ENCODE results near the gene TGM6. TPM values are rescaled to one million over a fixed set of nuclear protein-coding genes. Genes with fewer than 3 reads are reported as not detected.
A peak's percentile ranks its signal among the peaks of the same experiment; 100 is the strongest.

Gene TGM6
- total RNA-seq, 8 experiments from 2014 or later = 0.24 to 0.27 TPM; not detected in 6

- in situ Hi-C loops (cut with MboI; ENCODE audit: low pct_unique_long_range_greater_than_20kb in 2 of 9, low sequenced_read_pairs in 9 of 9, unreplicated experiment in 9 of 9) = loop anchor here in 6 of 9 experiments (25.0 kb wide), 4 partner anchors 240 to 690 kb away; no protein-coding TSS in a partner anchor
- 27 to 100% (median 54%) methylated on average over 1 to 8 of the region's 8 CpGs for WGBS, 10 experiments
These were observed 71.4 kb downstream of the TGM6 start for GRCh38 chr20:2451939-2452732.

GRCh38 chr20:2453792-2454191, 73.1 kb downstream of the TGM6 start:
- no peak for ATAC-seq (replicated peaks in 6 of 8)
- H3K27ac ChIP-seq = no peak overlapping the region

More at GRCh38 chr20:2451939-2452732, 71.4 kb downstream of the TGM6 start:
- Histone ChIP-seq H3K4me1 (replicated peaks in 1 of 2) (no peaks in the 10 kb centered on the region), H3K4me3 (no peak overlapping the region), H3K27ac (no peak overlapping the region)
- peak; percentile 43 to 83 (median 64) for ATAC-seq (replicated peaks in 6 of 8)

GRCh38 chr20:2455771-2456497, 75.2 kb downstream of the TGM6 start:
- no peak for ATAC-seq (replicated peaks in 6 of 8)
- WGBS, 10 experiments = 0 to 100% (median 75%) methylated on average over 1 to 2 of the region's 2 CpGs; no CpG with 5 or more reads in 1 of the 10 experiments
- Histone ChIP-seq H3K27ac (no peak overlapping the region), H3K4me3 (no peak overlapping the region), H3K4me1 (replicated peaks in 1 of 2) (no peaks in the 10 kb centered on the region)
- in situ Hi-C loops (cut with MboI; ENCODE audit: low pct_unique_long_range_greater_than_20kb in 2 of 9, low sequenced_read_pairs in 9 of 9, unreplicated experiment in 9 of 9) = loop anchor here in 6 of 9 experiments (25.0 kb wide), 4 partner anchors 244 to 694 kb away; no protein-coding TSS in a partner anchor

More at GRCh38 chr20:2453792-2454191, 73.1 kb downstream of the TGM6 start:
- no peak overlapping the region for H3K4me3 ChIP-seq
- in situ Hi-C loops (cut with MboI; ENCODE audit: low pct_unique_long_range_greater_than_20kb in 2 of 9, low sequenced_read_pairs in 9 of 9, unreplicated experiment in 9 of 9) = loop anchor here in 6 of 9 experiments (25.0 kb wide), 4 partner anchors 241 to 691 kb away; no protein-coding TSS in a partner anchor
- WGBS, 10 experiments = 59 to 83% (median 72%) methylated on average over 1 to 3 of the region's 3 CpGs; no CpG with 5 or more reads in 2 of the 10 experiments
- no peaks in the 10 kb centered on the region for H3K4me1 ChIP-seq (replicated peaks in 1 of 2)

GRCh38 chr20:2458919-2459499, 78.3 kb downstream of the TGM6 start:
- Histone ChIP-seq H3K4me3 (no peak overlapping the region), H3K4me1 (replicated peaks in 1 of 2) (no peaks in the 10 kb centered on the region), H3K27ac (no peak overlapping the region)
- in situ Hi-C loops (cut with MboI; ENCODE audit: low pct_unique_long_range_greater_than_20kb in 2 of 9, low sequenced_read_pairs in 9 of 9, unreplicated experiment in 9 of 9) = loop anchor here in 6 of 9 experiments (25.0 kb wide), 4 partner anchors 247 to 697 kb away; no protein-coding TSS in a partner anchor
- no peak for ATAC-seq (replicated peaks in 6 of 8)
- WGBS, 10 experiments = 75 to 100% (median 96%) methylated on average over 1 to 3 of the region's 3 CpGs; no CpG with 5 or more reads in 3 of the 10 experiments

GRCh38 chr20:2459981-2460751, 79.5 kb downstream of the TGM6 start:
- ATAC-seq (replicated peaks in 6 of 8) = no peak
- in situ Hi-C loops (cut with MboI; ENCODE audit: low pct_unique_long_range_greater_than_20kb in 2 of 9, low sequenced_read_pairs in 9 of 9, unreplicated experiment in 9 of 9) = loop anchor here in 6 of 9 experiments (25.0 kb wide), 4 partner anchors 248 to 698 kb away; no protein-coding TSS in a partner anchor
- Histone ChIP-seq H3K4me3 (no peak overlapping the region), H3K4me1 (replicated peaks in 1 of 2) (no peaks in the 10 kb centered on the region), H3K27ac (no peak overlapping the region)
- WGBS, 10 experiments = 29 to 100% (median 85%) methylated on average over 1 of the region's 1 CpG; no CpG with 5 or more reads in 2 of the 10 experiments

- in situ Hi-C loops (cut with MboI; ENCODE audit: low pct_unique_long_range_greater_than_20kb in 2 of 9, low sequenced_read_pairs in 9 of 9, unreplicated experiment in 9 of 9) = loop anchor here in 6 of 9 experiments (25.0 kb wide), 4 partner anchors 249 to 699 kb away; no protein-coding TSS in a partner anchor
- no peak for ATAC-seq (replicated peaks in 6 of 8)
- Histone ChIP-seq H3K27ac (no peak overlapping the region), H3K4me1 (replicated peaks in 1 of 2) (no peaks in the 10 kb centered on the region), H3K4me3 (no peak overlapping the region)
- 85 to 100% (median 94%) methylated on average over 2 to 4 of the region's 4 CpGs for WGBS, 10 experiments
These were observed 80.2 kb downstream of the TGM6 start for GRCh38 chr20:2460752-2461424.

- 80 to 100% (median 90%) methylated on average over 1 to 3 of the region's 3 CpGs; no CpG with 5 or more reads in 6 of the 10 experiments for WGBS, 10 experiments
- Histone ChIP-seq H3K4me1 (replicated peaks in 1 of 2) (no peaks in the 10 kb centered on the region), H3K4me3 (no peak overlapping the region), H3K27ac (no peak overlapping the region)
- ATAC-seq (replicated peaks in 6 of 8) = no peak
- in situ Hi-C loops (cut with MboI; ENCODE audit: low pct_unique_long_range_greater_than_20kb in 2 of 9, low sequenced_read_pairs in 9 of 9, unreplicated experiment in 9 of 9) = loop anchor here in 6 of 9 experiments (25.0 kb wide), 4 partner anchors 250 to 700 kb away; no protein-coding TSS in a partner anchor
These were observed 81.8 kb downstream of the TGM6 start for GRCh38 chr20:2462484-2462883.

GRCh38 chr20:2463616-2464365, 83.1 kb downstream of the TGM6 start:
- Histone ChIP-seq H3K4me3 (no peak overlapping the region), H3K4me1 (replicated peaks in 1 of 2) (peaks cover 4 to 6% of the 10 kb centered on the region in 2 donors), H3K27ac (no peak overlapping the region)
- WGBS, 10 experiments = 92 to 100% (median 98%) methylated on average over 1 to 7 of the region's 9 CpGs; no CpG with 5 or more reads in 2 of the 10 experiments
- ATAC-seq (replicated peaks in 6 of 8) = no peak
- in situ Hi-C loops (cut with MboI; ENCODE audit: low pct_unique_long_range_greater_than_20kb in 2 of 9, low sequenced_read_pairs in 9 of 9, unreplicated experiment in 9 of 9) = loop anchor here in 6 of 9 experiments (25.0 kb wide), 4 partner anchors 251 to 701 kb away; no protein-coding TSS in a partner anchor

- ATAC-seq (replicated peaks in 6 of 8) = no peak
- H3K27ac ChIP-seq = no peak overlapping the region
- H3K4me3 ChIP-seq = no peak overlapping the region
- WGBS, 10 experiments = 86 to 100% (median 98%) methylated on average over 2 to 5 of the region's 6 CpGs; no CpG with 5 or more reads in 2 of the 10 experiments
- in situ Hi-C loops (cut with MboI; ENCODE audit: low pct_unique_long_range_greater_than_20kb in 2 of 9, low sequenced_read_pairs in 9 of 9, unreplicated experiment in 9 of 9) = loop anchor here in 6 of 9 experiments (25.0 kb wide), 4 partner anchors 253 to 703 kb away; no protein-coding TSS in a partner anchor
- peaks cover 10 to 14% of the 10 kb centered on the region in 2 donors for H3K4me1 ChIP-seq (replicated peaks in 1 of 2)
These were observed 84.4 kb downstream of the TGM6 start for GRCh38 chr20:2465100-2465499.

- ATAC-seq (replicated peaks in 6 of 8) = no peak
- Histone ChIP-seq H3K27ac (no peak overlapping the region), H3K4me1 (replicated peaks in 1 of 2) (peaks cover 15 to 17% of the 10 kb centered on the region in 2 donors), H3K4me3 (no peak overlapping the region)
- WGBS, 10 experiments = 65 to 100% (median 100%) methylated on average over 1 to 5 of the region's 5 CpGs; no CpG with 5 or more reads in 4 of the 10 experiments
- in situ Hi-C loops (cut with MboI; ENCODE audit: low pct_unique_long_range_greater_than_20kb in 2 of 9, low sequenced_read_pairs in 9 of 9, unreplicated experiment in 9 of 9) = loop anchor here in 6 of 9 experiments (25.0 kb wide), 4 partner anchors 255 to 705 kb away; no protein-coding TSS in a partner anchor
These were observed 86.7 kb downstream of the TGM6 start for GRCh38 chr20:2467412-2467811.
